GM12865 (cell line): Measurements from ENCODE around the gene KIF26B.

ENCODE experiments used
- DNase-seq: peaks from one replicate; pipeline ENCODE4 v3.0.0; 2010; ENCODE audit warnings: low read depth
- H3K4me3 ChIP-seq: 2 replicates; pipeline ENCODE4 v1.5.1; 2011; ENCODE audit warnings: mild to moderate bottlenecking, low read depth, low read length, control low read depth
- CTCF ChIP-seq: IDR thresholded peaks from 2 replicates; pipeline ENCODE4 v1.5.1; 2011; ENCODE audit warnings: low read length, control low read depth, low read depth, inconsistent platforms; ENCODE audit not compliant: insufficient read depth; ENCODE audit errors: missing control alignments

Gene KIF26B

GRCh38 chr1:245748646-245749045 lies 593.9 kb downstream of the KIF26B start:
- TF ChIP-seq CTCF, result no peak
- no peak for DNase-seq
- H3K4me3 ChIP-seq, result no peak overlapping the region

- TF ChIP-seq CTCF, result no peak
- no peak overlapping the region for H3K4me3 ChIP-seq
- no peak for DNase-seq
Observed at GRCh38 chr1:245749053-245749452, 594.3 kb downstream of the KIF26B start.

- no peak for DNase-seq
- H3K4me3 ChIP-seq, result no peak overlapping the region
- TF ChIP-seq CTCF, result no peak
Observed at GRCh38 chr1:245750261-245750660, 595.5 kb downstream of the KIF26B start.

- DNase-seq, result no peak
- no peak for TF ChIP-seq CTCF
- no peak overlapping the region for H3K4me3 ChIP-seq
Observed at GRCh38 chr1:245751116-245751515, 596.3 kb downstream of the KIF26B start.

- no peak for DNase-seq
- no peak for TF ChIP-seq CTCF
- no peak overlapping the region for H3K4me3 ChIP-seq
Observed at GRCh38 chr1:245751726-245752470, 597.1 kb downstream of the KIF26B start.

GRCh38 chr1:245752561-245752960 lies 597.8 kb downstream of the KIF26B start:
- no peak for DNase-seq
- TF ChIP-seq CTCF, result no peak
- no peak overlapping the region for H3K4me3 ChIP-seq

GRCh38 chr1:245753807-245754206 lies 599.0 kb downstream of the KIF26B start:
- DNase-seq, result no peak
- TF ChIP-seq CTCF, result no peak
- H3K4me3 ChIP-seq, result no peak overlapping the region
